HEK293T (cell line): ENCODE data around the gene IRF2BPL.

Experiments used
- ARNT ChIP-seq: fragments of 450-650 bp; IDR thresholded peaks from 2 replicates; pipeline ENCODE4 v1.6.1; 2017; ENCODE audit warnings: mild to moderate bottlenecking
- BHLHE40 ChIP-seq: fragments of 450-650 bp; IDR thresholded peaks from 2 replicates; pipeline ENCODE4 v1.6.1; 2016; ENCODE audit warnings: mild to moderate bottlenecking, moderate library complexity, borderline replicate concordance
- ELF4 ChIP-seq: fragments of 450-650 bp; IDR thresholded peaks from 2 replicates; pipeline ENCODE4 v1.6.1; 2017; ENCODE audit warnings: antibody characterized with exemption
- FOXA1 ChIP-seq: fragments of 450-650 bp; IDR thresholded peaks from 2 replicates; pipeline ENCODE4 v1.6.1; 2016; ENCODE audit warnings: mild to moderate bottlenecking
- FOXK2 ChIP-seq: fragments of 450-650 bp; IDR thresholded peaks from 2 replicates; pipeline ENCODE4 v1.6.1; 2016; ENCODE audit warnings: mild to moderate bottlenecking
- FOXM1 ChIP-seq: fragments of 450-650 bp; IDR thresholded peaks from 2 replicates; pipeline ENCODE4 v1.6.1; 2017; ENCODE audit warnings: mild to moderate bottlenecking, borderline replicate concordance
- HDGF ChIP-seq: fragments of 450-650 bp; IDR thresholded peaks from 2 replicates; pipeline ENCODE4 v1.6.1; 2017; ENCODE audit warnings: antibody characterized with exemption, borderline replicate concordance
- LEF1 ChIP-seq: fragments of 450-650 bp; IDR thresholded peaks from 2 replicates; pipeline ENCODE4 v1.6.1; 2017; ENCODE audit warnings: mild to moderate bottlenecking, borderline replicate concordance
- SP1 ChIP-seq: fragments of 450-650 bp; IDR thresholded peaks from 2 replicates; pipeline ENCODE4 v1.6.1; 2017
- ZNF384 ChIP-seq: fragments of 450-650 bp; IDR thresholded peaks from 2 replicates; pipeline ENCODE4 v1.6.1; 2016

DNA sequence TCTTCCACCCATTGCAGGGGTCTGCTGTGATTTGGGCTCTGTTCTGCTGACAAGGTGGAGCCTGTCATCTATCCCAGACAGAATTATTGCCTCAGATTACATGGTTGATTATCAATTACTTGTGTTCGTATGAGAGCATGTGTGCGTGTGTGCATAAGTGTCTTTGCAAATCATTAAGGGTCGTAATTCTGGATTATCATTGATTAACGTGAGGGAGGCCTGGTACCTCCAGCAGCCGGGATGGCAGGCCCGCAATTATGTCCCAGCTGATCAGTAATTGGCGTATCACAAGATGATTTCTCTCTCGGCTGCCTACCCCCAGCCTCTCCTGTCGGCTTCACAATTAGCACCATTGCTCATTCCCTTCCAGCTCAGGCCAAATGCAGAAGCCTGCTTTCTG, 29.6 kb upstream of the IRF2BPL start:
- TF ChIP-seq ZNF384 (no peak), LEF1 (no peak), FOXM1 (no peak), SP1 (no peak), FOXA1 (no peak), ARNT (no peak), BHLHE40 (no peak), HDGF (no peak), ELF4 (no peak), FOXK2 (no peak)
